ENCODE measurements around the gene KCNB1.

Gene KCNB1

GRCh38 chr20:49398401-49399144 is 83.9 kb downstream of the KCNB1 start:
- Histone ChIP-seq H3K79me2 (ENCODE audit: low read length) (no peaks in the 10 kb centered on the region), H3K9me3 (ENCODE audit: insufficient read depth, low read length) (no peaks in the 10 kb centered on the region), H3K4me2 (ENCODE audit: low read length) (no peak overlapping the region), H3K4me1 (ENCODE audit: low read length) (no peaks in the 10 kb centered on the region), H4K20me1 (ENCODE audit: insufficient read depth, low read length) (no peaks in the 10 kb centered on the region), H3K27me3 (ENCODE audit: low read depth, low read length) (peaks cover 30% of the 10 kb centered on the region), H3K27ac (ENCODE audit: low read length) (no peak overlapping the region), H2AFZ (ENCODE audit: low read depth, low read length) (no peak overlapping the region), H3K9ac (ENCODE audit: low read length) (no peak overlapping the region), H3K36me3 (replicated peaks; ENCODE audit: low read depth, low read length) (no peaks in the 10 kb centered on the region), H3K4me3 (ENCODE audit: low read length) (no peak overlapping the region)
- TF ChIP-seq EZH2phosphoT487 (IDR thresholded peaks at IDR 0.05; ENCODE audit: low read depth): no peak
- no peak for TF ChIP-seq CTCF (IDR thresholded peaks at IDR 0.05; ENCODE audit: low read depth, low read length)

- Histone ChIP-seq H3K27me3 (ENCODE audit: low read depth, low read length) (peaks cover 30% of the 10 kb centered on the region), H3K9ac (ENCODE audit: low read length) (no peak overlapping the region), H3K4me1 (ENCODE audit: low read length) (no peaks in the 10 kb centered on the region), H3K9me3 (ENCODE audit: insufficient read depth, low read length) (no peaks in the 10 kb centered on the region), H3K27ac (ENCODE audit: low read length) (no peak overlapping the region), H2AFZ (ENCODE audit: low read depth, low read length) (no peak overlapping the region), H3K4me2 (ENCODE audit: low read length) (no peak overlapping the region), H3K36me3 (replicated peaks; ENCODE audit: low read depth, low read length) (no peaks in the 10 kb centered on the region), H4K20me1 (ENCODE audit: insufficient read depth, low read length) (no peaks in the 10 kb centered on the region), H3K4me3 (ENCODE audit: low read length) (no peak overlapping the region), H3K79me2 (ENCODE audit: low read length) (no peaks in the 10 kb centered on the region)
- TF ChIP-seq EZH2phosphoT487 (IDR thresholded peaks at IDR 0.05; ENCODE audit: low read depth) (no peak), CTCF (IDR thresholded peaks at IDR 0.05; ENCODE audit: low read depth, low read length) (no peak)
Measured at GRCh38 chr20:49397525-49397924, 84.9 kb downstream of the KCNB1 start.

DNA sequence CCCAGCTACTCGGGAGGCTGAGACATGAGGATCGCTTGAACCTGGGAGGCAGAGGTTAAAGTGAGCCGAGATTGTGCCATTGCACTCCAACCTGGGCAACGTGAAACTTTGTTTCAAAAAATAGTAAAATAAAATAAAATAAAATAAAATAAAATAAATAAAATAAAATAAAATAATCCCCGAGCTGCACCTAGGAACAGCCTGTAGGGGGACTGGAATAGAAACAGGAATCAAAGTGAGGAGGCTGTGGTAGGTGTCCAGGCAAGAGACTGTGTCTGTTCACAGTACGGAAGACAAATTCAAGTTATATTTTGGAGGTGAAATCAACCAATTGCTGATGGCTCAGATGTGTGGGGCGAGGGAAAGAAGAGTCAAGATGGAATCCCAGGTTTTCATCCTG is 86.2 kb downstream of the KCNB1 start:
- Histone ChIP-seq H3K4me3 (ENCODE audit: low read length) (no peak overlapping the region), H3K27ac (ENCODE audit: low read length) (no peak overlapping the region), H3K9me3 (ENCODE audit: insufficient read depth, low read length) (no peaks in the 10 kb centered on the region), H3K36me3 (replicated peaks; ENCODE audit: low read depth, low read length) (no peaks in the 10 kb centered on the region), H3K79me2 (ENCODE audit: low read length) (no peaks in the 10 kb centered on the region), H3K27me3 (ENCODE audit: low read depth, low read length) (peaks cover 37% of the 10 kb centered on the region), H3K4me1 (ENCODE audit: low read length) (no peaks in the 10 kb centered on the region), H3K4me2 (ENCODE audit: low read length) (no peak overlapping the region), H3K9ac (ENCODE audit: low read length) (no peak overlapping the region), H4K20me1 (ENCODE audit: insufficient read depth, low read length) (no peaks in the 10 kb centered on the region), H2AFZ (ENCODE audit: low read depth, low read length) (no peak overlapping the region)
- TF ChIP-seq CTCF (IDR thresholded peaks at IDR 0.05; ENCODE audit: low read depth, low read length) (no peak), EZH2phosphoT487 (IDR thresholded peaks at IDR 0.05; ENCODE audit: low read depth) (no peak)

- H4K20me1 ChIP-seq (ENCODE audit: insufficient read depth, low read length): no peaks in the 10 kb centered on the region
- H3K36me3 ChIP-seq (replicated peaks; ENCODE audit: low read depth, low read length): no peaks in the 10 kb centered on the region
- H3K27ac ChIP-seq (ENCODE audit: low read length): no peak overlapping the region
- no peaks in the 10 kb centered on the region for H3K79me2 ChIP-seq (ENCODE audit: low read length)
- no peak overlapping the region for H3K4me3 ChIP-seq (ENCODE audit: low read length)
- H2AFZ ChIP-seq (ENCODE audit: low read depth, low read length): no peak overlapping the region
- no peaks in the 10 kb centered on the region for H3K4me1 ChIP-seq (ENCODE audit: low read length)
- no peak overlapping the region for H3K9ac ChIP-seq (ENCODE audit: low read length)
- TF ChIP-seq CTCF (IDR thresholded peaks at IDR 0.05; ENCODE audit: low read depth, low read length): no peak
- no peak for TF ChIP-seq EZH2phosphoT487 (IDR thresholded peaks at IDR 0.05; ENCODE audit: low read depth)
- no peaks in the 10 kb centered on the region for H3K9me3 ChIP-seq (ENCODE audit: insufficient read depth, low read length)
- peaks cover 38% of the 10 kb centered on the region for H3K27me3 ChIP-seq (ENCODE audit: low read depth, low read length)
- no peak overlapping the region for H3K4me2 ChIP-seq (ENCODE audit: low read length)
Measured at GRCh38 chr20:49395659-49396058, 86.8 kb downstream of the KCNB1 start.

Measured in OCI-LY3 (cell line).